NCI-H526 (cell line): Measurements from ENCODE around the gene PLD6.

ENCODE experiments used
- DNase-seq, 2 experiments: peaks; one replicate each; lab custom pipeline; 2025; lab: John Stamatoyannopoulos, UW

Gene PLD6

GRCh38 chr17:17227608-17228520 is 21.7 kb upstream of the PLD6 start:
- no peak for DNase-seq

GRCh38 chr17:17226451-17227265 is 20.5 kb upstream of the PLD6 start:
- DNase-seq = no peak

- DNase-seq = no peak
Measured at GRCh38 chr17:17225901-17226300, 19.8 kb upstream of the PLD6 start.

GRCh38 chr17:17224137-17224536 is 18.0 kb upstream of the PLD6 start:
- DNase-seq = no peak

- no peak for DNase-seq
Measured at GRCh38 chr17:17223736-17224135, 17.6 kb upstream of the PLD6 start.

- no peak for DNase-seq
Measured at GRCh38 chr17:17221329-17221728, 15.2 kb upstream of the PLD6 start.

GRCh38 chr17:17220529-17220928 is 14.4 kb upstream of the PLD6 start:
- DNase-seq = no peak

- no peak for DNase-seq
Measured at GRCh38 chr17:17217995-17218394, 11.9 kb upstream of the PLD6 start.

GRCh38 chr17:17216776-17217175 is 10.6 kb upstream of the PLD6 start:
- DNase-seq = peak in 1 of 2 experiments; percentile 43

GRCh38 chr17:17216236-17216635 is 10.1 kb upstream of the PLD6 start:
- no peak for DNase-seq

- DNase-seq = no peak
Measured at GRCh38 chr17:17215575-17215974, 9.4 kb upstream of the PLD6 start.

- DNase-seq = no peak
Measured at GRCh38 chr17:17214646-17215436, 8.7 kb upstream of the PLD6 start.

- no peak for DNase-seq
Measured at GRCh38 chr17:17213775-17214174, 7.6 kb upstream of the PLD6 start.

- peak; percentile 78 to 87 for DNase-seq
Measured at GRCh38 chr17:17207998-17208397, 1.9 kb upstream of the PLD6 start.

- peak in 1 of 2 experiments; percentile 14 for DNase-seq
Measured at GRCh38 chr17:17206913-17207335, 791 bp upstream of the PLD6 start.

- peak in 1 of 2 experiments; percentile 61 for DNase-seq
Measured at GRCh38 chr17:17205368-17206123, 587 bp downstream of the PLD6 start.

- DNase-seq = no peak
Measured at GRCh38 chr17:17204635-17205231, 1.4 kb downstream of the PLD6 start.

GRCh38 chr17:17204041-17204591 is 2.0 kb downstream of the PLD6 start:
- no peak for DNase-seq

- DNase-seq = no peak
Measured at GRCh38 chr17:17203173-17203730, 2.9 kb downstream of the PLD6 start.

GRCh38 chr17:17201907-17202306 is 4.2 kb downstream of the PLD6 start:
- DNase-seq = no peak
